T-helper 2 cell (primary cell): ENCODE measurements around the gene SIRPB2.

Experiments used
- DNase-seq, 5 experiments: peaks; one replicate each; pipeline versions ENCODE4 v3.0.0 to v3.0.0-alpha.2; 2012 to 2022

The SIRPB2 gene

DNA sequence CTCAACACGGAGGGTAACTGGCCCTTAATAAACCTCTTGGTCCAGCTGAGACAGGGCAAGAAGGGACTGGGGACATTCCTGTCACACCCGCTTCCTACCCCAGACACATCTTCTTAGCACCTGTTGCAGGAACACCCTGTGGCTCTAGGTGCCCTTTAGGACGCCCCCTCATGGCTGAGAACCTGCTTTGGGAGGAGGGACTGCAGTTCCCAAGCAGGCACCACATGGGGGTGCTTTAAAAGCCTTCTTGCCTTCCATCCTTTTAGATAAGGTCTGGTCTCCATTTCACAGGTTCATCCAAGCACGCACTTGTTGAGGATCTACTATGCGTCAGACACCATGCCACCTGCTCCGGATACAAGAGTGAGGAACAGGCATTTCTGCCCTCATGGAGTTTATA, 51.2 kb downstream of the SIRPB2 start:
- DNase-seq: peak in 1 of 5 experiments; percentile 20

DNA sequence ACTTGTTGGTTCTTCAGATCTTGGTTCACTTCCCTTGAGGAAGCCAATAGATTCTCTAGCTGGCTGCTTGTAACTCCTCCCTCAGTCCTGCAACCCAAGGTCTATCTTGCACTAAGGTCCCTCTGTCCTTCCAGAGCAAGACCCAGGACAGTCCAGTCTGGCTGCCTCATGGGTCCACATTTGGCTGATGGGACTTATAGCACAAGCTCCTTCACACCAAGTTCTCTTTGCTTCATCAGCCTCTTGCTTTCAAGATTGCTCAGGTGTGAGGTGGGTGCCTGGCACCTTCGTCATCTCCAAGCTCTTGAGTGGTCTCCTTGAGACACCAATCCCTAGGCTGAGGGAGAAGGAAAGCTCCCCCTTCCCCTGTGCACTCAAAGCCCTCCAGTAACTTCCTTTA, 52.9 kb downstream of the SIRPB2 start:
- DNase-seq: no peak

DNA sequence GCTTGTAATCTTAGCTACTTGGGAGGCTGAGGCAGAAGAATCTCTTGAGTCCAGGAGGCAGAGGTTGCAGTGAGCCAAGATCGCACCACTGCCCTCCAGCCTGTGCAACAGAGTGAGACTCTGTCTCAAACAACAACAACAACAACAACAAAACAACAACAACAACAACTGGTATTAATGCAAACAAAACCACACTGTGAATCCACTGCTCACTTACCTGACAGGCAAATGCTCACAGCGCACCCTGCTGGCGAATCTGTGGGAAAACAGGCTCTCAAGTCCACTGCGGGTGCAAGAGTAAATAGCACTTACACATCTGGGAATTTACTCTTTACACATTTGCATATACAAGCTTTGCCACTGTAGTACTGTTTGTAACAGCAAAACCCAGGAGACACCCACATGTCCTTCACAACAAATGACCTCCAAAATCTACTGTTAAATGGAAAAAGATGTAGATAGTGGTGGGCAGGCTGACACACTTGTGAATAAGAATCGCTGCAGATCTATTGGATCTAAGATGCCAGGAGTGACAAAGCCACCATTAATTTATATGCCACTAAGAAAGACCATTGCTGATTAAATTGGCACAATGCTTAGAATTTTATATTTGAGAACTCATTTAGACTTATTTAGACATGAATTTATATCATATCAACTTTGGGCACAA, 53.9 kb downstream of the SIRPB2 start:
- peak; percentile 57 to 82 (median 64) for DNase-seq

DNA sequence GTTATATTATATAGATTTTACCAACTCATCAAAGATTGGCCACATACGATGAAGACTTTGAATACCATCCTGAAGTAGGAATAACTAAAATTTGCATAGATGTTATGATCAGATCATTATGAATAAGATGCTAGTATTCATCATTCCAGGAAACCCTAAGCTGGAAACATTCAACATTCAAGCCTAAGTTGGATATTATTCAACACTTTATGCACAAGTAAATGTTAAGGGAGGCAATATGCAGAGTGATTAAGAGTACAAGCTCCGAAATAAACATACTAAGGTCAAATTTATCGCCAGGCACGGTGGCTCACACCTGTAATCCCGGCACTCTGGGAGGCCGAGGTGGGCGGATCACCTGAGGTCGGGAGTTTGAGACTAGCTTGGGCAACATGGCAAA, 55.0 kb downstream of the SIRPB2 start:
- DNase-seq: no peak

DNA sequence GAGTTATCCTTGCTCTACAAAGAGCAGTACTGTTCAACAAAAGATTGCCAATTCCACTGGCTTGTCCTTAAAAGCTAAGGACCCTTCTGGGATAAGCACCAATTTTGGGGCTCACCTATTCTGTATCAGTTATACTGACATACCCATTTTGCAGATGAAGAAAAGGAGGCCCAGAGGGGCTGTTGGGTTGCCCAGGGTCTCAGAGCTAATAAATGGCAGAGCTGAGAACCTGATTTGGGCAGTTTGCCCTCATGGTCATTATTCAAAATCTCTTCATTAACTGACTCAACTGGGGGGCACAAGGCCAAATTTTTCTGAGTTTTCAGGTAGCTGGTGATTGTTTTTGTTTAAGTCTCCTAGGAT, 55.9 kb downstream of the SIRPB2 start:
- no peak for DNase-seq

GRCh38 chr20:1434571-1435336, 56.5 kb downstream of the SIRPB2 start:
- peak in 4 of 5 experiments; percentile 10 to 93 (median 52) for DNase-seq

- no peak for DNase-seq
Measured at GRCh38 chr20:1431158-1431557, 60.1 kb downstream of the SIRPB2 start.

- DNase-seq: no peak
Measured at GRCh38 chr20:1430004-1430451, 61.2 kb downstream of the SIRPB2 start.

- no peak for DNase-seq
Measured at GRCh38 chr20:1429143-1429728, 62.0 kb downstream of the SIRPB2 start.

- DNase-seq: no peak
Measured at GRCh38 chr20:1427457-1428054, 63.7 kb downstream of the SIRPB2 start.

GRCh38 chr20:1426231-1426849, 64.9 kb downstream of the SIRPB2 start:
- DNase-seq: no peak
